Ishikawa (cell line): Measurements from ENCODE around the gene TET1.

ENCODE experiments used
- CEBPB ChIP-seq: IDR thresholded peaks from 2 replicates; pipeline ENCODE4 v1.6.1; 2012
- CREB1 ChIP-seq: IDR thresholded peaks from 2 replicates; pipeline ENCODE4 v1.6.1; 2012; ENCODE audit warnings: low read depth
- EGR1 ChIP-seq: IDR thresholded peaks from 2 replicates; pipeline ENCODE4 v1.6.1; 2012
- EP300 ChIP-seq: IDR thresholded peaks from 2 replicates; pipeline ENCODE4 v1.6.1; 2012; ENCODE audit warnings: borderline replicate concordance
- FOXM1 ChIP-seq: IDR thresholded peaks from 2 replicates; pipeline ENCODE4 v1.6.1; 2012; ENCODE audit warnings: low read depth, borderline replicate concordance
- MAX ChIP-seq: IDR thresholded peaks from 2 replicates; pipeline ENCODE4 v1.6.1; 2012
- NFIC ChIP-seq: IDR thresholded peaks from 2 replicates; pipeline ENCODE4 v1.6.1; 2012
- RAD21 ChIP-seq: IDR thresholded peaks from 2 replicates; pipeline ENCODE4 v1.6.1; 2012; ENCODE audit warnings: low read depth
- REST ChIP-seq: IDR thresholded peaks from 2 replicates; pipeline ENCODE4 v1.6.1; 2012; ENCODE audit warnings: low read depth, mild to moderate bottlenecking
- TAF1 ChIP-seq: IDR thresholded peaks from 2 replicates; pipeline ENCODE4 v1.6.1; 2012; ENCODE audit warnings: low read depth, mild to moderate bottlenecking
- TCF12 ChIP-seq: IDR thresholded peaks from 2 replicates; pipeline ENCODE4 v1.6.1; 2012; ENCODE audit warnings: low read depth
- TEAD4 ChIP-seq: IDR thresholded peaks from 2 replicates; pipeline ENCODE4 v1.6.1; 2012
- USF1 ChIP-seq: IDR thresholded peaks from 2 replicates; pipeline ENCODE4 v1.6.1; 2012
- YY1 ChIP-seq: IDR thresholded peaks from 2 replicates; pipeline ENCODE4 v1.6.1; 2012; ENCODE audit warnings: low read depth
- ZBTB7A ChIP-seq: IDR thresholded peaks from 2 replicates; pipeline ENCODE4 v1.6.1; 2012; ENCODE audit warnings: low read depth

The TET1 gene

GRCh38 chr10:68600041-68600778 lies 40.1 kb downstream of the TET1 start:
- TF ChIP-seq USF1: no peak; the same call in 1 of the 2 replicates
- no peak for TF ChIP-seq EGR1
- 0 out of 2 replicates have a peak, but pooled peaks have one; percentile 35 for TF ChIP-seq NFIC
- TF ChIP-seq YY1: peak; percentile 79
- no peak for TF ChIP-seq CREB1
- TF ChIP-seq RAD21: peak; percentile 25
- TF ChIP-seq FOXM1: peak; percentile 60; the same call in 1 of the 2 replicates
- no peak for TF ChIP-seq REST
- TF ChIP-seq CEBPB: no peak
- peak; percentile 79 for TF ChIP-seq MAX
- TF ChIP-seq TAF1: peak; percentile 53
- no peak for TF ChIP-seq EP300
- TF ChIP-seq ZBTB7A: no peak
- no peak for TF ChIP-seq TEAD4
- peak; percentile 74 for TF ChIP-seq TCF12

GRCh38 chr10:68601501-68602265 lies 41.5 kb downstream of the TET1 start:
- TF ChIP-seq USF1 (no peak), TAF1 (no peak), EP300 (no peak), EGR1 (no peak), REST (no peak), MAX (no peak), CEBPB (no peak), RAD21 (no peak), TEAD4 (no peak), CREB1 (no peak), NFIC (no peak), TCF12 (no peak)

- TF ChIP-seq EP300 (no peak), EGR1 (no peak), TAF1 (no peak), MAX (no peak), RAD21 (no peak)
Observed at GRCh38 chr10:68602434-68602833, 42.3 kb downstream of the TET1 start.

- TF ChIP-seq FOXM1: no peak
- no peak for TF ChIP-seq MAX
- no peak for TF ChIP-seq ZBTB7A
- TF ChIP-seq EP300: no peak
- no peak for TF ChIP-seq REST
- TF ChIP-seq USF1: no peak
- no peak for TF ChIP-seq EGR1
- no peak for TF ChIP-seq TAF1
- no peak for TF ChIP-seq YY1
- no peak for TF ChIP-seq NFIC
- TF ChIP-seq TEAD4: no peak
- no peak for TF ChIP-seq RAD21
- TF ChIP-seq TCF12: no peak
- TF ChIP-seq CEBPB: no peak
- no peak for TF ChIP-seq CREB1
Observed at GRCh38 chr10:68603766-68604165, 43.6 kb downstream of the TET1 start.
